PC-3 (cell line): ENCODE measurements around the gene MOB4.

Source experiments
- CTCF ChIP-seq: fragments of 300-600 bp; sonication (generic); conservative IDR thresholded peaks from 2 replicates; pipeline ENCODE4 v1.5.1; 2017; ENCODE audit warnings: antibody characterized with exemption, low read depth, mild to moderate bottlenecking, low read length
- EZH2 ChIP-seq: fragments of 300-600 bp; sonication (generic); IDR thresholded peaks from one replicate; pipeline ENCODE4 v1.6.1; 2017; ENCODE audit warnings: antibody characterized with exemption, mild to moderate bottlenecking, low read length; ENCODE audit not compliant: unreplicated experiment
- EZH2phosphoT487 ChIP-seq: fragments of 300-600 bp; sonication (generic); IDR thresholded peaks from 2 replicates; pipeline ENCODE4 v1.6.1; 2018; ENCODE audit warnings: mild to moderate bottlenecking, antibody characterized with exemption, low read length, borderline replicate concordance

- TF ChIP-seq EZH2phosphoT487 = no peak
- no peak for TF ChIP-seq CTCF
- no peak for TF ChIP-seq EZH2
Measured at GRCh38 chr2:197487385-197487784, 28.5 kb upstream of the MOB4 start.
